ENCODE measurements around the gene LIME1.

Gene LIME1

GRCh38 chr20:63753381-63753780, 16.9 kb downstream of the LIME1 start:
- TF ChIP-seq GATA3 (IDR thresholded peaks at IDR 0.05; ENCODE audit: low read depth, low read length) (no peak), GATA2 (IDR thresholded peaks at IDR 0.05; ENCODE audit: low read depth, low read length) (no peak)

GRCh38 chr20:63754008-63754407, 17.5 kb downstream of the LIME1 start:
- no peak for TF ChIP-seq GATA3 (IDR thresholded peaks at IDR 0.05; ENCODE audit: low read depth, low read length)
- no peak for TF ChIP-seq GATA2 (IDR thresholded peaks at IDR 0.05; ENCODE audit: low read depth, low read length)

GRCh38 chr20:63755933-63756647, 19.6 kb downstream of the LIME1 start:
- no peak for TF ChIP-seq GATA2 (IDR thresholded peaks at IDR 0.05; ENCODE audit: low read depth, low read length)

- no peak for TF ChIP-seq GATA2 (IDR thresholded peaks at IDR 0.05; ENCODE audit: low read depth, low read length)
- TF ChIP-seq GATA3 (IDR thresholded peaks at IDR 0.05; ENCODE audit: low read depth, low read length), result no peak
These were observed 20.2 kb downstream of the LIME1 start for GRCh38 chr20:63756648-63756991.

GRCh38 chr20:63758152-63758551, 21.7 kb downstream of the LIME1 start:
- TF ChIP-seq GATA2 (IDR thresholded peaks at IDR 0.05; ENCODE audit: low read depth, low read length) (no peak), GATA3 (IDR thresholded peaks at IDR 0.05; ENCODE audit: low read depth, low read length) (no peak)

- TF ChIP-seq GATA2 (IDR thresholded peaks at IDR 0.05; ENCODE audit: low read depth, low read length) (no peak), GATA3 (IDR thresholded peaks at IDR 0.05; ENCODE audit: low read depth, low read length) (no peak)
These were observed 23.0 kb downstream of the LIME1 start for GRCh38 chr20:63759377-63759901.

- TF ChIP-seq GATA3 (IDR thresholded peaks at IDR 0.05; ENCODE audit: low read depth, low read length), result no peak
- TF ChIP-seq GATA2 (IDR thresholded peaks at IDR 0.05; ENCODE audit: low read depth, low read length), result no peak
These were observed 28.8 kb downstream of the LIME1 start for GRCh38 chr20:63765082-63765873.

- no peak for TF ChIP-seq GATA2 (IDR thresholded peaks at IDR 0.05; ENCODE audit: low read depth, low read length)
- TF ChIP-seq GATA3 (IDR thresholded peaks at IDR 0.05; ENCODE audit: low read depth, low read length), result no peak
These were observed 29.4 kb downstream of the LIME1 start for GRCh38 chr20:63765902-63766301.

GRCh38 chr20:63766695-63767426, 30.4 kb downstream of the LIME1 start:
- TF ChIP-seq GATA3 (IDR thresholded peaks at IDR 0.05; ENCODE audit: low read depth, low read length), result no peak
- no peak for TF ChIP-seq GATA2 (IDR thresholded peaks at IDR 0.05; ENCODE audit: low read depth, low read length)

GRCh38 chr20:63767456-63767855, 31.0 kb downstream of the LIME1 start:
- no peak for TF ChIP-seq GATA3 (IDR thresholded peaks at IDR 0.05; ENCODE audit: low read depth, low read length)
- TF ChIP-seq GATA2 (IDR thresholded peaks at IDR 0.05; ENCODE audit: low read depth, low read length), result no peak

GRCh38 chr20:63767886-63768285, 31.4 kb downstream of the LIME1 start:
- TF ChIP-seq GATA3 (IDR thresholded peaks at IDR 0.05; ENCODE audit: low read depth, low read length), result no peak
- no peak for TF ChIP-seq GATA2 (IDR thresholded peaks at IDR 0.05; ENCODE audit: low read depth, low read length)

- TF ChIP-seq GATA3 (IDR thresholded peaks at IDR 0.05; ENCODE audit: low read depth, low read length) (no peak), GATA2 (IDR thresholded peaks at IDR 0.05; ENCODE audit: low read depth, low read length) (no peak)
These were observed 32.4 kb downstream of the LIME1 start for GRCh38 chr20:63768591-63769515.

GRCh38 chr20:63769891-63770474, 33.5 kb downstream of the LIME1 start:
- no peak for TF ChIP-seq GATA2 (IDR thresholded peaks at IDR 0.05; ENCODE audit: low read depth, low read length)
- no peak for TF ChIP-seq GATA3 (IDR thresholded peaks at IDR 0.05; ENCODE audit: low read depth, low read length)

Measured in SH-SY5Y (cell line).